HCT116 (cell line): Measurements from ENCODE around the gene OXTR. TPM values are rescaled to one million over a fixed set of nuclear protein-coding genes. Genes with fewer than 3 reads are reported as not detected.

Experiments
- ATAC-seq: fragments of 200-7000 bp; cut with Tn5 transposase; 2 replicates; pipeline ENCODE4 v1.9.1; 2020; ENCODE audit warnings: mild to moderate bottlenecking, moderate library complexity
- BruUV-seq: library from RNA; stranded (reverse); fragments of 400-500 nt; replicated peaks from 2 replicates; lab custom pipeline; 2021; lab: Mats Ljungman, UMichigan
- CTCF ChIA-PET: fragments of 300-600 bp; sonication (Branson Sonifier 250); formaldehyde crosslinking; loops from one replicate; lab custom pipeline; 2021; ENCODE audit warnings: antibody characterized with exemption; lab: Charles Lee
- POLR2A ChIA-PET: fragments of 300-600, 350-600 bp; sonication (Branson Sonifier 250); formaldehyde crosslinking; loops from one replicate; lab custom pipeline; 2021; ENCODE audit warnings: antibody characterized with exemption; lab: Charles Lee
- RAD21 ChIA-PET, 2 experiments: fragments of 300-600 bp; sonication (Branson Sonifier 250); formaldehyde crosslinking; loops; one replicate each; lab custom pipeline; 2023; ENCODE audit warnings: low total read pairs in 2 of 2; ENCODE audit not compliant: uncharacterized antibody in 2 of 2, unreplicated experiment in 2 of 2, low non-redundant PET in 1 of 2; lab: Charles Lee
- DNase-seq: peaks from one replicate; pipeline ENCODE4 v3.0.0-alpha.2; 2010; ENCODE audit warnings: low read depth, low spot score
- H2AFZ ChIP-seq: fragments of 200-600 bp; shearing (Covaris generic), sonication (generic); 2 replicates; pipeline ENCODE4 v1.6.1; 2017; ENCODE audit warnings: low read depth, mixed run types, mixed read lengths, antibody characterized with exemption, low read length; ENCODE audit not compliant: poor library complexity, severe bottlenecking
- H3K27ac ChIP-seq: 2 replicates; pipeline ENCODE4 v1.5.1; 2012; ENCODE audit warnings: low read depth, low read length
- H3K27me3 ChIP-seq: fragments of 200-600 bp; sonication (generic); 2 replicates; pipeline ENCODE4 v1.6.1; 2016; ENCODE audit warnings: mixed run types, low read length, mixed read lengths; ENCODE audit not compliant: insufficient read depth
- H3K36me3 ChIP-seq, 2 experiments: fragments of 200-500 bp in 1 of 2; fragments of 200-600 bp in 1 of 2; sonication (Bioruptor generic) in 1 of 2; sonication (generic) in 1 of 2; 2 replicates each; pipeline versions ENCODE4 v1.5.1 to v1.6.1; 2014 to 2016; ENCODE audit warnings: low read length in 2 of 2, inconsistent platforms in 1 of 2, mixed read lengths in 1 of 2, mixed run types in 1 of 2; ENCODE audit not compliant: insufficient read depth in 2 of 2, control insufficient read depth in 1 of 2
- H3K4me1 ChIP-seq, 2 experiments: fragments of 200-600 bp in 1 of 2; sonication (generic) in 1 of 2; 2 replicates each; pipeline versions ENCODE4 v1.5.1 to v1.6.1; 2012 to 2017; ENCODE audit warnings: low read length in 2 of 2, inconsistent platforms in 1 of 2, mild to moderate bottlenecking in 1 of 2, mixed read lengths in 1 of 2, mixed run types in 1 of 2, moderate library complexity in 1 of 2; ENCODE audit not compliant: insufficient read depth in 2 of 2, control insufficient read depth in 1 of 2
- H3K4me2 ChIP-seq: fragments of 200-600 bp; sonication (generic); 2 replicates; pipeline ENCODE4 v1.6.1; 2017; ENCODE audit warnings: mixed run types, low read length, mixed read lengths
- H3K4me3 ChIP-seq, 2 experiments: fragments of 200-600 bp in 1 of 2; sonication (generic) in 1 of 2; replicated peaks in 1 of 2; 2 replicates each; pipeline ENCODE4 v1.5.1; 2011 to 2016; ENCODE audit warnings: low read length in 2 of 2, control low read depth in 1 of 2, low read depth in 1 of 2, mild to moderate bottlenecking in 1 of 2, mixed read lengths in 1 of 2, mixed run types in 1 of 2
- H3K79me2 ChIP-seq: fragments of 200-600 bp; sonication (generic); 2 replicates; pipeline ENCODE4 v1.6.1; 2017; ENCODE audit warnings: mild to moderate bottlenecking, mixed run types, low read length, moderate library complexity, mixed read lengths; ENCODE audit not compliant: insufficient read depth
- H3K9ac ChIP-seq: fragments of 200-600 bp; sonication (generic); 2 replicates; pipeline ENCODE4 v1.6.1; 2016; ENCODE audit warnings: low read length, mixed read lengths
- H3K9me2 ChIP-seq: fragments of 200-600 bp; sonication (generic), shearing (Covaris generic); 2 replicates; pipeline ENCODE4 v1.6.1; 2017; ENCODE audit warnings: mixed run types, mild to moderate bottlenecking, moderate library complexity; ENCODE audit not compliant: insufficient read depth
- H3K9me3 ChIP-seq, 2 experiments: fragments of 200-500 bp in 1 of 2; fragments of 200-600 bp in 1 of 2; sonication (Bioruptor generic) in 1 of 2; sonication (generic) in 1 of 2; 2 replicates each; pipeline ENCODE4 v1.6.1; 2014 to 2017; ENCODE audit warnings: low read length in 2 of 2, mixed read lengths in 2 of 2, inconsistent platforms in 1 of 2, low read depth in 1 of 2, mild to moderate bottlenecking in 1 of 2, mixed run types in 1 of 2, moderate library complexity in 1 of 2; ENCODE audit not compliant: control insufficient read depth in 1 of 2, insufficient read depth in 1 of 2
- H4K20me1 ChIP-seq: fragments of 200-600 bp; sonication (generic), shearing (Covaris generic); 2 replicates; pipeline ENCODE4 v1.6.1; 2017; ENCODE audit warnings: mixed run types, mild to moderate bottlenecking, moderate library complexity; ENCODE audit not compliant: insufficient read depth
- CEBPB ChIP-seq: IDR thresholded peaks from 2 replicates; pipeline ENCODE4 v1.6.1; 2012; ENCODE audit warnings: low read depth
- EGR1 ChIP-seq: IDR thresholded peaks from 2 replicates; pipeline ENCODE4 v1.6.1; 2012; ENCODE audit warnings: low read depth
- EZH2 ChIP-seq: fragments of 200-600 bp; sonication (generic); IDR thresholded peaks from 2 replicates; pipeline ENCODE4 v1.6.1; 2017; ENCODE audit warnings: antibody characterized with exemption, mixed run types
- EZH2phosphoT487 ChIP-seq: fragments of 200-600 bp; IDR thresholded peaks from 2 replicates; pipeline ENCODE4 v1.6.1; 2018; ENCODE audit warnings: antibody characterized with exemption, borderline replicate concordance
- FOSL1 ChIP-seq: IDR thresholded peaks from 2 replicates; pipeline ENCODE4 v1.6.1; 2012; ENCODE audit warnings: low read depth
- JUND ChIP-seq: IDR thresholded peaks from 2 replicates; pipeline ENCODE4 v1.6.1; 2012
- POLR2AphosphoS5 ChIP-seq: IDR thresholded peaks from 2 replicates; pipeline ENCODE4 v1.6.1; 2011; ENCODE audit warnings: mild to moderate bottlenecking, low read depth, low read length, moderate library complexity
- RAD21 ChIP-seq: IDR thresholded peaks from 2 replicates; pipeline ENCODE4 v1.6.1; 2012; ENCODE audit warnings: low read depth, mild to moderate bottlenecking
- SIN3A ChIP-seq: IDR thresholded peaks from 2 replicates; pipeline ENCODE4 v1.6.1; 2012; ENCODE audit warnings: low read depth
- SRF ChIP-seq: IDR thresholded peaks from 2 replicates; pipeline ENCODE4 v1.6.1; 2012; ENCODE audit warnings: low read depth
- TCF7L2 ChIP-seq: IDR thresholded peaks from 2 replicates; pipeline ENCODE4 v1.7.0; 2011; ENCODE audit warnings: borderline replicate concordance, inconsistent platforms; ENCODE audit not compliant: insufficient read depth, insufficient read length; ENCODE audit errors: extremely low read depth
- ZNF274 ChIP-seq: fragments of 200-500 bp; sonication (Bioruptor generic); IDR thresholded peaks from 2 replicates; pipeline ENCODE4 v1.6.1; 2014; ENCODE audit warnings: mild to moderate bottlenecking, low read depth, low read length, inconsistent platforms
- intact Hi-C: fragments of 100-400 bp; cut with micrococcal nuclease; formaldehyde crosslinking; loops from 2 replicates; pipeline ENCODE4 v1.10.0; 2022
- total RNA-seq: library from RNA; stranded (reverse); gene quantifications from one replicate; pipeline ENCODE4 v1.2.1, GENCODE V29; 2021; ENCODE audit not compliant: unreplicated experiment
- TF ChIP-seq, protein P1 (sequence below): IDR thresholded peaks from 2 replicates; pipeline ENCODE4 v1.6.1; 2012
- TF ChIP-seq, protein P2 (sequence below): IDR thresholded peaks from 2 replicates; pipeline ENCODE4 v1.6.1; 2011; ENCODE audit warnings: mild to moderate bottlenecking, low read length, moderate library complexity; ENCODE audit not compliant: insufficient replicate concordance; ENCODE audit errors: extremely low read depth
- TF ChIP-seq, protein P3 (sequence below), 3 experiments: fragments of 200-600 bp in 1 of 3; sonication (generic) in 1 of 3; IDR thresholded peaks in 2 of 3; conservative IDR thresholded peaks in 1 of 3; 2 replicates each; pipeline ENCODE4 v1.5.1; 2012 to 2017; ENCODE audit warnings: low read depth in 2 of 3, low read length in 2 of 3, antibody characterized with exemption in 1 of 3, borderline replicate concordance in 1 of 3, control low read depth in 1 of 3, mild to moderate bottlenecking in 1 of 3, mixed read lengths in 1 of 3, mixed run types in 1 of 3, moderate library complexity in 1 of 3; ENCODE audit not compliant: insufficient read depth in 1 of 3
- TF ChIP-seq, protein P4 (sequence below): IDR thresholded peaks from 2 replicates; pipeline ENCODE4 v1.6.1; 2012

Gene OXTR
- total RNA-seq, 1 experiment from 2014 or later = 1.3 TPM

DNA sequence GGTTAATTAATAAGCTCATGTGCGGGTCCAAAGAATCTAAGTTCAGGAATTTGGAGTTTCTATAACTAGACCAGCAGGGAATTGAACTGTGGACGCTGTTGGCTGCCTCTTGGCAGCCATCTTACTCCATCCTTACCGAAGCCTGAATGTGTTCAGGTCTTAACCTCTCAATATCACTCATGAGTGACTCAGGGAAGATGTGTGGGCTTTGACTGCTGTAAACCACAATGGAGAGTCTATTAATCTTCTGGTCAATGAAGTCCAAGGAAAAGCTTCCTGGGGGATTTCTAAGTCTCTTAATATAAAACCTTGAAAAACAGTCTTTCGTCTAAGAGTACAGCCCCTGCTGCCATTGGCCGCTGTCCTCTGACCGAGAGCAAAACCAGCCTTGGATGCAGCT lies 46.7 kb upstream of the OXTR start:
- TF ChIP-seq, protein P1, sequence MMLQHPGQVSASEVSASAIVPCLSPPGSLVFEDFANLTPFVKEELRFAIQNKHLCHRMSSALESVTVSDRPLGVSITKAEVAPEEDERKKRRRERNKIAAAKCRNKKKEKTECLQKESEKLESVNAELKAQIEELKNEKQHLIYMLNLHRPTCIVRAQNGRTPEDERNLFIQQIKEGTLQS = no peak
- TF ChIP-seq FOSL1 (no peak), EZH2 (no peak), CEBPB (no peak), EZH2phosphoT487 (no peak)
- TF ChIP-seq, protein P2, sequence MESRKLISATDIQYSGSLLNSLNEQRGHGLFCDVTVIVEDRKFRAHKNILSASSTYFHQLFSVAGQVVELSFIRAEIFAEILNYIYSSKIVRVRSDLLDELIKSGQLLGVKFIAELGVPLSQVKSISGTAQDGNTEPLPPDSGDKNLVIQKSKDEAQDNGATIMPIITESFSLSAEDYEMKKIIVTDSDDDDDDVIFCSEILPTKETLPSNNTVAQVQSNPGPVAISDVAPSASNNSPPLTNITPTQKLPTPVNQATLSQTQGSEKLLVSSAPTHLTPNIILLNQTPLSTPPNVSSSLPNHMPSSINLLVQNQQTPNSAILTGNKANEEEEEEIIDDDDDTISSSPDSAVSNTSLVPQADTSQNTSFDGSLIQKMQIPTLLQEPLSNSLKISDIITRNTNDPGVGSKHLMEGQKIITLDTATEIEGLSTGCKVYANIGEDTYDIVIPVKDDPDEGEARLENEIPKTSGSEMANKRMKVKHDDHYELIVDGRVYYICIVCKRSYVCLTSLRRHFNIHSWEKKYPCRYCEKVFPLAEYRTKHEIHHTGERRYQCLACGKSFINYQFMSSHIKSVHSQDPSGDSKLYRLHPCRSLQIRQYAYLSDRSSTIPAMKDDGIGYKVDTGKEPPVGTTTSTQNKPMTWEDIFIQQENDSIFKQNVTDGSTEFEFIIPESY = no peak
- Histone ChIP-seq H3K79me2 (no peaks in the 10 kb centered on the region), H3K9me2 (no peaks in the 10 kb centered on the region), H4K20me1 (no peaks in the 10 kb centered on the region), H3K9ac (no peak overlapping the region), H3K36me3 (no peaks in the 10 kb centered on the region), H3K4me1 (no peaks in the 10 kb centered on the region), H3K4me2 (no peak overlapping the region), H3K27me3 (no peaks in the 10 kb centered on the region), H3K27ac (no peak overlapping the region), H3K4me3 (no peak overlapping the region), H2AFZ (no peak overlapping the region), H3K9me3 (peaks cover 3 to 11% of the 10 kb centered on the region in 2 experiments; a peak in 1 of 4 replicates)
- no peak for ATAC-seq
- intact Hi-C loops = no loop called here
- RAD21 ChIA-PET = no interaction called here
- POLR2A ChIA-PET = no interaction called here
- no peak for DNase-seq
- CTCF ChIA-PET = interaction anchor here (0.7 kb wide), 1 partner anchor 9 kb away, joined by 3 read pairs; no protein-coding TSS in a partner anchor
- no TSS peak for BruUV-seq

DNA sequence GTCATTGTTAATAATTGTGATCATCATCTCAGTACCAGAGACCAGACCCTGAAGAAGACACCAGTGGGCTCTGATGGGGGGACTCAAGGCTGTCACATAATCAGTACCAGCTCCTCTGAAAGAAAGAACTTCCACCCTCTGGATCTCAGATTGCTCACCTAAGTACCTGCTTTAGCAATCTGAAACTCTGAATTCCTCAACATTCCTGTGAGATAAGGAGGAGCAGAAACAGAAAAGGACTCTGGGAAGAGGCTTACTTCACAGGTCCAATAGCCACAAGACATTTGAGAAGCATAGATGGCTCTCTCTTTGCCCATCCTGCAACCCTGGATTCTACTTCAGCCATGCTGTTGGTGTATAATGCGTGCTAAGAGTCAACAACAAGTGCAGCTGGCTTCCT lies 44.0 kb upstream of the OXTR start:
- no peak overlapping the region for H3K9ac ChIP-seq
- POLR2A ChIA-PET = no interaction called here
- CTCF ChIA-PET = no interaction called here
- H3K4me2 ChIP-seq = no peak overlapping the region
- DNase-seq (no peak), ATAC-seq (no peak)
- no peaks in the 10 kb centered on the region for H3K36me3 ChIP-seq
- H3K4me3 ChIP-seq = no peak overlapping the region
- H3K9me3 ChIP-seq = peaks cover 0 to 3% of the 10 kb centered on the region in 2 experiments; a peak in 1 of 4 replicates
- H3K27ac ChIP-seq = no peak overlapping the region
- no peaks in the 10 kb centered on the region for H3K4me1 ChIP-seq
- H2AFZ ChIP-seq = no peak overlapping the region
- H3K27me3 ChIP-seq = no peaks in the 10 kb centered on the region
- intact Hi-C loops = no loop called here
- H4K20me1 ChIP-seq = no peaks in the 10 kb centered on the region
- RAD21 ChIA-PET = no interaction called here
- no TSS peak for BruUV-seq
- TF ChIP-seq, protein P3, sequence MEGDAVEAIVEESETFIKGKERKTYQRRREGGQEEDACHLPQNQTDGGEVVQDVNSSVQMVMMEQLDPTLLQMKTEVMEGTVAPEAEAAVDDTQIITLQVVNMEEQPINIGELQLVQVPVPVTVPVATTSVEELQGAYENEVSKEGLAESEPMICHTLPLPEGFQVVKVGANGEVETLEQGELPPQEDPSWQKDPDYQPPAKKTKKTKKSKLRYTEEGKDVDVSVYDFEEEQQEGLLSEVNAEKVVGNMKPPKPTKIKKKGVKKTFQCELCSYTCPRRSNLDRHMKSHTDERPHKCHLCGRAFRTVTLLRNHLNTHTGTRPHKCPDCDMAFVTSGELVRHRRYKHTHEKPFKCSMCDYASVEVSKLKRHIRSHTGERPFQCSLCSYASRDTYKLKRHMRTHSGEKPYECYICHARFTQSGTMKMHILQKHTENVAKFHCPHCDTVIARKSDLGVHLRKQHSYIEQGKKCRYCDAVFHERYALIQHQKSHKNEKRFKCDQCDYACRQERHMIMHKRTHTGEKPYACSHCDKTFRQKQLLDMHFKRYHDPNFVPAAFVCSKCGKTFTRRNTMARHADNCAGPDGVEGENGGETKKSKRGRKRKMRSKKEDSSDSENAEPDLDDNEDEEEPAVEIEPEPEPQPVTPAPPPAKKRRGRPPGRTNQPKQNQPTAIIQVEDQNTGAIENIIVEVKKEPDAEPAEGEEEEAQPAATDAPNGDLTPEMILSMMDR (IDR thresholded peaks at IDR 0.05 in 2 of 3, conservative IDR thresholded peaks at IDR 0.05 in 1 of 3; ENCODE audit: borderline replicate concordance in 1 of 3, insufficient read depth in 1 of 3, low read depth in 2 of 3, low read length in 2 of 3) = no peak
- no peak for TF ChIP-seq TCF7L2
- TF ChIP-seq, protein P4, sequence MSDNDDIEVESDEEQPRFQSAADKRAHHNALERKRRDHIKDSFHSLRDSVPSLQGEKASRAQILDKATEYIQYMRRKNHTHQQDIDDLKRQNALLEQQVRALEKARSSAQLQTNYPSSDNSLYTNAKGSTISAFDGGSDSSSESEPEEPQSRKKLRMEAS = no peak
- TF ChIP-seq POLR2AphosphoS5 = no peak
- no peak for TF ChIP-seq ZNF274
- no peak for TF ChIP-seq SIN3A
- TF ChIP-seq RAD21 = no peak
- TF ChIP-seq, protein P1 = no peak
- TF ChIP-seq JUND = no peak
- no peak for TF ChIP-seq SRF
- no peak for TF ChIP-seq FOSL1
- TF ChIP-seq EZH2phosphoT487 = no peak
- TF ChIP-seq EGR1 = no peak
- H3K79me2 ChIP-seq = no peaks in the 10 kb centered on the region
- no peaks in the 10 kb centered on the region for H3K9me2 ChIP-seq
